Measurements from ENCODE around the gene REV3L. TPM values are rescaled to one million over a fixed set of nuclear protein-coding genes. Genes with fewer than 3 reads are reported as not detected.

The REV3L gene
- total RNA-seq, 2 experiments from 2014 or later = 20.1 to 27.6 TPM

- H3K36me3 Mint-ChIP-seq (ENCODE audit: low read depth) = peaks cover 15% of the 10 kb centered on the region
- no peaks in the 10 kb centered on the region for H3K27me3 Mint-ChIP-seq
- DNase-seq = no peak
- ChIA-PET POLR2A (no interaction called here), CTCF (no interaction called here)
- no peak overlapping the region for H3K27ac Mint-ChIP-seq
- ATAC-seq = no peak
- H3K4me1 Mint-ChIP-seq (ENCODE audit: low read depth) = no peaks in the 10 kb centered on the region
- no peaks in the 10 kb centered on the region for H3K9me3 Mint-ChIP-seq
- TF ChIP-seq CTCF (IDR thresholded peaks at IDR 0.05) = no peak
- no peak overlapping the region for H3K4me3 Mint-ChIP-seq
- intact Hi-C loops (cut with micrococcal nuclease) = no loop called here
These were observed 124.6 kb downstream of the REV3L start for GRCh38 chr6:111358454-111358853.

GRCh38 chr6:111357705-111358104 lies 125.3 kb downstream of the REV3L start:
- Mint-ChIP-seq H3K9me3 (no peaks in the 10 kb centered on the region), H3K27ac (no peak overlapping the region), H3K4me1 (ENCODE audit: low read depth) (no peaks in the 10 kb centered on the region), H3K36me3 (ENCODE audit: low read depth) (peaks cover 15% of the 10 kb centered on the region), H3K4me3 (no peak overlapping the region), H3K27me3 (no peaks in the 10 kb centered on the region)
- ChIA-PET CTCF (no interaction called here), POLR2A (no interaction called here)
- DNase-seq = no peak
- TF ChIP-seq CTCF (IDR thresholded peaks at IDR 0.05) = no peak
- ATAC-seq = no peak
- intact Hi-C loops (cut with micrococcal nuclease) = no loop called here

GRCh38 chr6:111356551-111356950 lies 126.5 kb downstream of the REV3L start:
- no peaks in the 10 kb centered on the region for H3K9me3 Mint-ChIP-seq
- intact Hi-C loops (cut with micrococcal nuclease) = no loop called here
- DNase-seq (no peak), ATAC-seq (no peak)
- H3K4me1 Mint-ChIP-seq (ENCODE audit: low read depth) = no peaks in the 10 kb centered on the region
- peaks cover 19% of the 10 kb centered on the region for H3K36me3 Mint-ChIP-seq (ENCODE audit: low read depth)
- no peaks in the 10 kb centered on the region for H3K27me3 Mint-ChIP-seq
- no peak overlapping the region for H3K27ac Mint-ChIP-seq
- no peak overlapping the region for H3K4me3 Mint-ChIP-seq
- POLR2A ChIA-PET = no interaction called here
- no peak for TF ChIP-seq CTCF (IDR thresholded peaks at IDR 0.05)
- CTCF ChIA-PET = no interaction called here

- no peak for TF ChIP-seq CTCF (IDR thresholded peaks at IDR 0.05)
- Mint-ChIP-seq H3K9me3 (no peaks in the 10 kb centered on the region), H3K36me3 (ENCODE audit: low read depth) (peaks cover 20% of the 10 kb centered on the region), H3K27me3 (no peaks in the 10 kb centered on the region), H3K4me3 (no peak overlapping the region), H3K27ac (no peak overlapping the region), H3K4me1 (ENCODE audit: low read depth) (no peaks in the 10 kb centered on the region)
- ChIA-PET CTCF (interaction anchor here (1.1 kb wide), 1 partner anchor 12 kb away, joined by 5 read pairs; no protein-coding TSS in a partner anchor), POLR2A (no interaction called here)
- intact Hi-C loops (cut with micrococcal nuclease) = no loop called here
- ATAC-seq (no peak), DNase-seq (no peak)
These were observed 128.1 kb downstream of the REV3L start for GRCh38 chr6:111354758-111355555.

- H3K4me3 Mint-ChIP-seq = no peak overlapping the region
- H3K27ac Mint-ChIP-seq = no peak overlapping the region
- no peaks in the 10 kb centered on the region for H3K9me3 Mint-ChIP-seq
- TF ChIP-seq CTCF (IDR thresholded peaks at IDR 0.05) = no peak
- ATAC-seq (no peak), DNase-seq (no peak)
- H3K4me1 Mint-ChIP-seq (ENCODE audit: low read depth) = no peaks in the 10 kb centered on the region
- peaks cover 22% of the 10 kb centered on the region for H3K36me3 Mint-ChIP-seq (ENCODE audit: low read depth)
- ChIA-PET POLR2A (no interaction called here), CTCF (interaction anchor here (1.1 kb wide), 1 partner anchor 13 kb away, joined by 5 read pairs; no protein-coding TSS in a partner anchor)
- intact Hi-C loops (cut with micrococcal nuclease) = no loop called here
- no peaks in the 10 kb centered on the region for H3K27me3 Mint-ChIP-seq
These were observed 129.0 kb downstream of the REV3L start for GRCh38 chr6:111353912-111354462.

Data from activated CD8-positive, alpha-beta T cell treated with anti-CD3 and anti-CD28 coated beads for 36 hours (primary cell).